ENCODE results near the gene CRCP.
"Not testable (repeated sequence)": the region's sequence is repeated elsewhere in the genome, so short reads cannot be mapped to it uniquely, and the experiment has no call there.

Gene CRCP

GRCh38 chr7:66072208-66072607 lies 42.4 kb upstream of the CRCP start:
- not testable (repeated sequence) for H3K36me3 ChIP-seq (replicated peaks; ENCODE audit: insufficient read depth, low read length); H4K20me1 ChIP-seq (ENCODE audit: insufficient read depth, low read length); H3K27me3 ChIP-seq (replicated peaks; ENCODE audit: insufficient read depth, low read length); H3K9me2 ChIP-seq (replicated peaks; ENCODE audit: insufficient read depth, low read length); H3K4me3 ChIP-seq (ENCODE audit: low read length); H3K9ac ChIP-seq (ENCODE audit: low read length); H3F3A ChIP-seq (ENCODE audit: insufficient read depth, low read length); H3K9me3 ChIP-seq (replicated peaks; ENCODE audit: insufficient read depth, low read length); H3K4me1 ChIP-seq (ENCODE audit: low read length)
- Histone ChIP-seq H2AFZ (ENCODE audit: low read length) (peak overlapping the region; percentile 78), H3K4me2 (ENCODE audit: low read depth, low read length) (peak overlapping the region; percentile 48), H3K27ac (ENCODE audit: low read length) (peak overlapping the region; percentile 24; the same call in 1 of the 2 replicates), H3K79me2 (ENCODE audit: low read length) (peaks cover 14% of the 10 kb centered on the region)
- peak; percentile 70 for DNase-seq
- peak; percentile 44 for TF ChIP-seq CTCF (IDR thresholded peaks at IDR 0.05; ENCODE audit: low read length)

GRCh38 chr7:66075590-66076461 lies 38.8 kb upstream of the CRCP start, which contains the start of gene ASL:
Gene ASL, plus strand, starts transcription at chr7:66075819. Its CDS starts 263 bp downstream, at chr7:66076082.
- Histone ChIP-seq H3K4me2 (ENCODE audit: low read depth, low read length) (peak within 1 kb of the TSS; percentile 91), H3K4me1 (ENCODE audit: low read length) (peaks cover 9% of the 10 kb centered on the region), H3K9ac (ENCODE audit: low read length) (peak within 1 kb of the TSS; percentile 85), H3K27ac (ENCODE audit: low read length) (peak within 1 kb of the TSS; percentile 22; the same call in 1 of the 2 replicates), H3K4me3 (ENCODE audit: low read length) (peak within 1 kb of the TSS; percentile 98), H3K9me3 (replicated peaks; ENCODE audit: insufficient read depth, low read length) (no peaks in the 10 kb centered on the region), H3K79me2 (ENCODE audit: low read length) (peaks cover 18% of the 10 kb centered on the region), H3F3A (ENCODE audit: insufficient read depth, low read length) (0 out of 2 replicates have a peak, but pooled peaks cover 4% of the 10 kb centered on the region), H3K27me3 (replicated peaks; ENCODE audit: insufficient read depth, low read length) (no peaks in the 10 kb centered on the region), H2AFZ (ENCODE audit: low read length) (peak within 1 kb of the TSS; percentile 97), H4K20me1 (ENCODE audit: insufficient read depth, low read length) (no peaks in the 10 kb centered on the region), H3K9me2 (replicated peaks; ENCODE audit: insufficient read depth, low read length) (no peaks in the 10 kb centered on the region), H3K36me3 (replicated peaks; ENCODE audit: insufficient read depth, low read length) (no peaks in the 10 kb centered on the region)
- peak; percentile 93 for DNase-seq
- TF ChIP-seq EZH2 (optimal IDR thresholded peaks at IDR 0.05; ENCODE audit: low read depth, low read length) (no peak), CTCF (IDR thresholded peaks at IDR 0.05; ENCODE audit: low read length) (0 out of 2 replicates have a peak, but pooled peaks have one; percentile 11), EZH2phosphoT487 (IDR thresholded peaks at IDR 0.05; ENCODE audit: low read length) (no peak)

- peak overlapping the region; percentile 98 for H3K4me3 ChIP-seq (ENCODE audit: low read length)
- no peak for TF ChIP-seq CTCF (IDR thresholded peaks at IDR 0.05; ENCODE audit: low read length)
- TF ChIP-seq EZH2phosphoT487 (IDR thresholded peaks at IDR 0.05; ENCODE audit: low read length), result no peak
- no peak for TF ChIP-seq EZH2 (optimal IDR thresholded peaks at IDR 0.05; ENCODE audit: low read depth, low read length)
- no peaks in the 10 kb centered on the region for H4K20me1 ChIP-seq (ENCODE audit: insufficient read depth, low read length)
- 0 out of 2 replicates have a peak, but pooled peaks cover 4% of the 10 kb centered on the region for H3F3A ChIP-seq (ENCODE audit: insufficient read depth, low read length)
- H3K9ac ChIP-seq (ENCODE audit: low read length), result peak overlapping the region; percentile 85; the same call in 1 of the 2 replicates
- no peaks in the 10 kb centered on the region for H3K9me3 ChIP-seq (replicated peaks; ENCODE audit: insufficient read depth, low read length)
- no peak for DNase-seq
- no peak overlapping the region for H3K27ac ChIP-seq (ENCODE audit: low read length)
- H3K4me2 ChIP-seq (ENCODE audit: low read depth, low read length), result peak overlapping the region; percentile 91
- peaks cover 9% of the 10 kb centered on the region for H3K4me1 ChIP-seq (ENCODE audit: low read length)
- H3K36me3 ChIP-seq (replicated peaks; ENCODE audit: insufficient read depth, low read length), result no peaks in the 10 kb centered on the region
- H3K27me3 ChIP-seq (replicated peaks; ENCODE audit: insufficient read depth, low read length), result no peaks in the 10 kb centered on the region
- peak overlapping the region; percentile 97 for H2AFZ ChIP-seq (ENCODE audit: low read length)
- no peaks in the 10 kb centered on the region for H3K9me2 ChIP-seq (replicated peaks; ENCODE audit: insufficient read depth, low read length)
- H3K79me2 ChIP-seq (ENCODE audit: low read length), result peaks cover 18% of the 10 kb centered on the region
Observed at GRCh38 chr7:66076462-66077329, 38.0 kb upstream of the CRCP start.

Data from MM.1S (cell line).